Measurements from ENCODE around the gene SLC7A6. TPM values are rescaled to one million over a fixed set of nuclear protein-coding genes. Genes with fewer than 3 reads are reported as not detected.

The SLC7A6 gene
- total RNA-seq, 4 donors from 2014 or later, result 20.6 to 145 (median 31.4) TPM

DNA sequence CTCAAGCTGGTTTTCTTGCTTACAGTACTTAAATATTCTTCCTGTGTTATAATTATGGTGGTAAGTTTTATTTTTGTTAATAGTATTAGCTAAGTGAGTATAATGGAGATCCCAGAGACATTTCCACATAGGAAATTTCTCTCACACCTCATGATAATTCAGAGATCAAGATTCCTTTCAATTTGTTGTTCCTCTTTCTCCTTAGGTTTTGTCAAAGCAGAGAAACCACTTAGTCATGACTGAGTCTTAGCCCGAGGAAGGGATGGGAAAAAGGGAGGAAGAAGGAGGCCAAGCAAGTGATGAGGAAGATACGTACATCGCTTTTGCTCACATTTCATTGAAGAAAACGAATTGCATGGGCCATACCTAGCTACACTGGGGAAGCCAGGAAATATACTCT lies 46.8 kb upstream of the SLC7A6 start:
- Histone ChIP-seq H3K9me3 (no peaks in the 10 kb centered on the region), H3K27me3 (no peaks in the 10 kb centered on the region), H3K36me3 (no peaks in the 10 kb centered on the region), H3K27ac (no peak overlapping the region), H3K4me3 (no peak overlapping the region), H3K4me1 (no peaks in the 10 kb centered on the region)
- 85 to 95% methylated on average over 4 of the region's 4 CpGs for WGBS, 2 donors (ENCODE audit: low coverage in 1 of 2)
- in situ Hi-C loops (cut with MboI; ENCODE audit: low pct_ligation_motif_present in 1 of 4, low pct_unique_long_range_greater_than_20kb in 1 of 4, low sequenced_read_pairs in 3 of 4), result no loop called here
- intact Hi-C loops (cut with DNase I; ENCODE audit: low total_unique reads), result no loop called here
- no peak for DNase-seq
- TF ChIP-seq, protein P1, sequence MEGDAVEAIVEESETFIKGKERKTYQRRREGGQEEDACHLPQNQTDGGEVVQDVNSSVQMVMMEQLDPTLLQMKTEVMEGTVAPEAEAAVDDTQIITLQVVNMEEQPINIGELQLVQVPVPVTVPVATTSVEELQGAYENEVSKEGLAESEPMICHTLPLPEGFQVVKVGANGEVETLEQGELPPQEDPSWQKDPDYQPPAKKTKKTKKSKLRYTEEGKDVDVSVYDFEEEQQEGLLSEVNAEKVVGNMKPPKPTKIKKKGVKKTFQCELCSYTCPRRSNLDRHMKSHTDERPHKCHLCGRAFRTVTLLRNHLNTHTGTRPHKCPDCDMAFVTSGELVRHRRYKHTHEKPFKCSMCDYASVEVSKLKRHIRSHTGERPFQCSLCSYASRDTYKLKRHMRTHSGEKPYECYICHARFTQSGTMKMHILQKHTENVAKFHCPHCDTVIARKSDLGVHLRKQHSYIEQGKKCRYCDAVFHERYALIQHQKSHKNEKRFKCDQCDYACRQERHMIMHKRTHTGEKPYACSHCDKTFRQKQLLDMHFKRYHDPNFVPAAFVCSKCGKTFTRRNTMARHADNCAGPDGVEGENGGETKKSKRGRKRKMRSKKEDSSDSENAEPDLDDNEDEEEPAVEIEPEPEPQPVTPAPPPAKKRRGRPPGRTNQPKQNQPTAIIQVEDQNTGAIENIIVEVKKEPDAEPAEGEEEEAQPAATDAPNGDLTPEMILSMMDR (IDR thresholded peaks at IDR 0.05), result no peak
- TF ChIP-seq POLR2AphosphoS5 (IDR thresholded peaks at IDR 0.05) (no peak), POLR2A (IDR thresholded peaks at IDR 0.05) (no peak), EP300 (IDR thresholded peaks at IDR 0.05; ENCODE audit: low read depth) (no peak)

- Histone ChIP-seq H3K4me1 (no peaks in the 10 kb centered on the region), H3K27ac (no peak overlapping the region), H3K36me3 (no peaks in the 10 kb centered on the region), H3K27me3 (no peaks in the 10 kb centered on the region), H3K4me3 (no peak overlapping the region), H3K9me3 (no peaks in the 10 kb centered on the region)
- TF ChIP-seq POLR2AphosphoS5 (IDR thresholded peaks at IDR 0.05), result no peak
- TF ChIP-seq, protein P1 (IDR thresholded peaks at IDR 0.05), result no peak
- TF ChIP-seq POLR2A (IDR thresholded peaks at IDR 0.05), result no peak
- no peak for TF ChIP-seq EP300 (IDR thresholded peaks at IDR 0.05; ENCODE audit: low read depth)
- WGBS, 2 donors (ENCODE audit: low coverage in 1 of 2), result 90 to 100% methylated on average over 1 to 6 of the region's 6 CpGs
- intact Hi-C loops (cut with DNase I; ENCODE audit: low total_unique reads), result no loop called here
- DNase-seq, result no peak
- in situ Hi-C loops (cut with MboI; ENCODE audit: low pct_ligation_motif_present in 1 of 4, low pct_unique_long_range_greater_than_20kb in 1 of 4, low sequenced_read_pairs in 3 of 4), result loop anchor here in 1 of 4 donors (10.0 kb wide), 1 partner anchor 145 kb away; no protein-coding TSS in a partner anchor
Measured at GRCh38 chr16:68219725-68220351, 44.5 kb upstream of the SLC7A6 start.

- Histone ChIP-seq H3K9me3 (no peaks in the 10 kb centered on the region), H3K27ac (no peak overlapping the region), H3K27me3 (no peaks in the 10 kb centered on the region), H3K4me3 (no peak overlapping the region), H3K4me1 (peaks cover 7 to 13% (median 11%) of the 10 kb centered on the region in 4 donors), H3K36me3 (no peaks in the 10 kb centered on the region)
- intact Hi-C loops (cut with DNase I; ENCODE audit: low total_unique reads) (no loop called here), in situ Hi-C loops (cut with MboI; ENCODE audit: low pct_ligation_motif_present in 1 of 4, low pct_unique_long_range_greater_than_20kb in 1 of 4, low sequenced_read_pairs in 3 of 4) (loop anchor here in 1 of 4 donors (10.0 kb wide), 1 partner anchor 148 kb away; no protein-coding TSS in a partner anchor)
- no peak for DNase-seq
- TF ChIP-seq POLR2A (IDR thresholded peaks at IDR 0.05) (no peak), POLR2AphosphoS5 (IDR thresholded peaks at IDR 0.05) (no peak), EP300 (IDR thresholded peaks at IDR 0.05; ENCODE audit: low read depth) (no peak)
- TF ChIP-seq, protein P1 (IDR thresholded peaks at IDR 0.05), result no peak
- 94% methylated on average over 1 of the region's 1 CpG; no CpG with 5 or more reads in 1 of the 2 donors for WGBS, 2 donors (ENCODE audit: low coverage in 1 of 2)
Measured at GRCh38 chr16:68223072-68223471, 41.3 kb upstream of the SLC7A6 start.

GRCh38 chr16:68226116-68226515 lies 38.2 kb upstream of the SLC7A6 start:
- in situ Hi-C loops (cut with MboI; ENCODE audit: low pct_ligation_motif_present in 1 of 4, low pct_unique_long_range_greater_than_20kb in 1 of 4, low sequenced_read_pairs in 3 of 4), result loop anchor here in 2 of 4 donors (10.0 to 25.0 kb wide), 2 partner anchors 139 to 151 kb away; partner anchors contain the start of gene NFATC3 (in 1 of the 2)
- no peaks in the 10 kb centered on the region for H3K36me3 ChIP-seq
- intact Hi-C loops (cut with DNase I; ENCODE audit: low total_unique reads), result loop anchor here (5.0 kb wide), 2 partner anchors 239 to 1284 kb away; no protein-coding TSS in a partner anchor
- no peaks in the 10 kb centered on the region for H3K9me3 ChIP-seq
- no peaks in the 10 kb centered on the region for H3K27me3 ChIP-seq
- no peak for DNase-seq
- H3K4me1 ChIP-seq, result peaks cover 10 to 31% (median 25%) of the 10 kb centered on the region in 4 donors
- WGBS, 2 donors (ENCODE audit: low coverage in 1 of 2), result 87 to 100% methylated on average over 1 to 4 of the region's 4 CpGs
- no peak for TF ChIP-seq EP300 (IDR thresholded peaks at IDR 0.05; ENCODE audit: low read depth)
- TF ChIP-seq POLR2AphosphoS5 (IDR thresholded peaks at IDR 0.05), result no peak
- no peak for TF ChIP-seq POLR2A (IDR thresholded peaks at IDR 0.05)
- TF ChIP-seq, protein P1 (IDR thresholded peaks at IDR 0.05), result no peak
- no peak overlapping the region for H3K27ac ChIP-seq
- no peak overlapping the region for H3K4me3 ChIP-seq

All from transverse colon (tissue), 4 donors.